Measurements from ENCODE around the gene MICAL2. TPM values are rescaled to one million over a fixed set of nuclear protein-coding genes. Genes with fewer than 3 reads are reported as not detected.

The MICAL2 gene
- total RNA-seq, 2 donors from 2014 or later = 194 TPM

GRCh38 chr11:12121011-12121410 is 10.6 kb downstream of the MICAL2 start:
- peaks cover 17% of the 10 kb centered on the region for H3K4me1 ChIP-seq
- H3K27ac ChIP-seq = no peak overlapping the region
- intact Hi-C loops (cut with DNase I) = no loop called here
- DNase-seq = no peak
- no peak for TF ChIP-seq CTCF (IDR thresholded peaks at IDR 0.05)
- H3K4me3 ChIP-seq = no peak overlapping the region
- no peaks in the 10 kb centered on the region for H3K9me3 ChIP-seq
- peak overlapping the region in 1 of 2 donors; percentile 9 for H3K9ac ChIP-seq (ENCODE audit: low read depth in 2 of 2, low read length in 2 of 2)
- no peaks in the 10 kb centered on the region for H3K36me3 ChIP-seq
- no peaks in the 10 kb centered on the region for H3K27me3 ChIP-seq

- no peak for DNase-seq
- Histone ChIP-seq H3K9me3 (no peaks in the 10 kb centered on the region), H3K27ac (no peak overlapping the region), H3K27me3 (no peaks in the 10 kb centered on the region), H3K9ac (ENCODE audit: low read depth in 2 of 2, low read length in 2 of 2) (peak overlapping the region in 1 of 2 donors; percentile 9), H3K36me3 (no peaks in the 10 kb centered on the region), H3K4me3 (no peak overlapping the region), H3K4me1 (peaks cover 17% of the 10 kb centered on the region)
- no peak for TF ChIP-seq CTCF (IDR thresholded peaks at IDR 0.05)
- intact Hi-C loops (cut with DNase I) = no loop called here
These were observed 11.1 kb downstream of the MICAL2 start for GRCh38 chr11:12121517-12121916.

- no peaks in the 10 kb centered on the region for H3K9me3 ChIP-seq
- H3K4me1 ChIP-seq = peaks cover 17% of the 10 kb centered on the region
- H3K4me3 ChIP-seq = no peak overlapping the region
- intact Hi-C loops (cut with DNase I) = no loop called here
- no peak for DNase-seq
- peak overlapping the region in 1 of 2 donors; percentile 9 for H3K9ac ChIP-seq (ENCODE audit: low read depth in 2 of 2, low read length in 2 of 2)
- no peak overlapping the region for H3K27ac ChIP-seq
- H3K36me3 ChIP-seq = no peaks in the 10 kb centered on the region
- H3K27me3 ChIP-seq = no peaks in the 10 kb centered on the region
- TF ChIP-seq CTCF (IDR thresholded peaks at IDR 0.05) = no peak
These were observed 11.7 kb downstream of the MICAL2 start for GRCh38 chr11:12122083-12122482.

GRCh38 chr11:12123273-12123672 is 12.9 kb downstream of the MICAL2 start:
- Histone ChIP-seq H3K4me3 (no peak overlapping the region), H3K9me3 (no peaks in the 10 kb centered on the region), H3K36me3 (no peaks in the 10 kb centered on the region), H3K9ac (ENCODE audit: low read depth in 2 of 2, low read length in 2 of 2) (no peak overlapping the region), H3K27ac (no peak overlapping the region), H3K27me3 (no peaks in the 10 kb centered on the region), H3K4me1 (peaks cover 17% of the 10 kb centered on the region)
- TF ChIP-seq CTCF (IDR thresholded peaks at IDR 0.05) = no peak
- DNase-seq = no peak
- intact Hi-C loops (cut with DNase I) = no loop called here

GRCh38 chr11:12123799-12124198 is 13.4 kb downstream of the MICAL2 start:
- H3K27me3 ChIP-seq = no peaks in the 10 kb centered on the region
- no peak for DNase-seq
- TF ChIP-seq CTCF (IDR thresholded peaks at IDR 0.05) = no peak
- intact Hi-C loops (cut with DNase I) = no loop called here
- H3K36me3 ChIP-seq = no peaks in the 10 kb centered on the region
- no peaks in the 10 kb centered on the region for H3K9me3 ChIP-seq
- H3K4me1 ChIP-seq = peaks cover 16% of the 10 kb centered on the region
- H3K4me3 ChIP-seq = no peak overlapping the region
- peak overlapping the region in 1 of 2 donors; percentile 0 for H3K9ac ChIP-seq (ENCODE audit: low read depth in 2 of 2, low read length in 2 of 2)
- no peak overlapping the region for H3K27ac ChIP-seq

- H3K27me3 ChIP-seq = no peaks in the 10 kb centered on the region
- no peak for DNase-seq
- TF ChIP-seq CTCF (IDR thresholded peaks at IDR 0.05) = no peak
- H3K4me1 ChIP-seq = peaks cover 11% of the 10 kb centered on the region
- H3K36me3 ChIP-seq = no peaks in the 10 kb centered on the region
- peak overlapping the region in 1 of 2 donors; percentile 0 for H3K9ac ChIP-seq (ENCODE audit: low read depth in 2 of 2, low read length in 2 of 2)
- H3K4me3 ChIP-seq = no peak overlapping the region
- intact Hi-C loops (cut with DNase I) = no loop called here
- H3K27ac ChIP-seq = no peak overlapping the region
- no peaks in the 10 kb centered on the region for H3K9me3 ChIP-seq
These were observed 13.9 kb downstream of the MICAL2 start for GRCh38 chr11:12124306-12124705.
